ENCODE results near the gene CIROP.
A peak's percentile ranks its signal among the peaks of the same experiment; 100 is the strongest.
"Not testable (repeated sequence)": the region's sequence is repeated elsewhere in the genome, so short reads cannot be mapped to it uniquely, and the experiment has no call there.

The CIROP gene

DNA sequence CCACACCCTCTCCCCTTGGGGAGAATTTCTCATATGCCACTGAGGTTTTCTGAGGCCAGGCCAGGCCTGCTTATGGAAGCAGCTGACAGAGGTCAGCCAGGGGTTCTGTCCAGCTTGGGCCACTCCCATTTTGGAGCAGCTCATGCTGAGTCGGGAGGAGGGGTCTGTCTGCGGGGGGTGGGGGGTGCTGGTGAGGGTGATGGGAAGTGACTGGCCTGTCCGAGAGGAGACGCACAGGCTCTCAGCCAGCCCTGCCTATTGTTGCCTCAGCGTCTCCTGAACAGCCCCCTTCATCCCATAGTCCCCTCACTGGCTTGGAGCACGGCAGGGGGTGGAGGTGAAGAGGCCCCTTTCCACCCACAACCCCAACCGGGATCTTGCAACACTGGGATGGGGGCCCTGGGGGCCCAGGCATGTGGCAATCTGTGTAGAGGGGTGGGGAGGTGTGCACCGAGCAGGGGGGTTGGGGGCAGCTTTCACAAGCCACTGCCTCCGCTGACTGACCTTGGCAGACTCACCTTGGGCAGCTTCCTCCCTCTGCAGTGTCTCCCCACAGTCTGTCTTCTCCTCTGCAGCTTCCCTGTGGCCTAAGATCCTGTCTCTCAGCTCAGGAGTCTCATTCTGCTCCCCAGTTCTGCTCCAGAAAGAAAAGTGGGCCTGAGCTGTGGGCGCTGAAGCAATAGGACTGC lies 8.8 kb upstream of the CIROP start:
- no peak for DNase-seq

DNA sequence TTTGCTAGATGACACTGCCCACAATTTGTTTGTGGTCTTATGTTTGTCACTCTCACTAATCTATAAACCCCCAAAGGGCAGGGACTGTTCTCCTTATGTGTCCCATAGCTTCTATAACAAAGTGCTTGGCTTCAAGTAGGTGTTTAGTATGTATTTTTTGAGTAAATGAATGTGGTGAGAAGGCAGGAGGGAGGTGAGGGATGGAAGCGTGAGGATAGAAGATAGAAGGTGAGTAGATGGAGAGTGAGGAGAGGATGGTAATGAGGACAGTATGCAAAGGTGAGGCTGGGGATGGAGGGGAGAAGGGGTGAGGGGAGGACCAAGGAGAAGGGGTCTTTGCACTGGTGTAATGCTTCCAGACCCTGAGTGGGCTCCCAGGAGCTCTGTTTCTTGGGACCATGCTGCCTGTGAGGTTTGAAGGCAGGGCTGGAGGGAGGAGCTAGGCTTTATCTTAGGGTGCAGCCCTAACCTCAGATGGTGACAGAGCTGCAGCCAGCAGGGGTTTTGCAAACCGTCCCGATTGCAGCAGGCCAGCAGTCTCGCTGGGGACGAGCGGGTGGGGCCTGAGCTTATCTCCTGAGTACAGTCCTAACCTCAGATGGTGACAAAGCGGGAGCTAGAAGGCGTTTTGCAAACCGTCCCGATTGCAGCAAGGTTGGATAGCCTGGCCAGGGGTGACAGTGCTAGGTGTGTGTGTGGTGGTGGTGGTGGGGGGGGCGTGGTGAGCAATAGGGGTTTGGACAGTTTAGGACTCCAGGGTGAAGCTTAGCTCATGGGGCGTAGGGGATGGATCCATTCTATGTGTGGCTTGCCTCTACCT lies 7.8 kb upstream of the CIROP start:
- DNase-seq = no peak

DNA sequence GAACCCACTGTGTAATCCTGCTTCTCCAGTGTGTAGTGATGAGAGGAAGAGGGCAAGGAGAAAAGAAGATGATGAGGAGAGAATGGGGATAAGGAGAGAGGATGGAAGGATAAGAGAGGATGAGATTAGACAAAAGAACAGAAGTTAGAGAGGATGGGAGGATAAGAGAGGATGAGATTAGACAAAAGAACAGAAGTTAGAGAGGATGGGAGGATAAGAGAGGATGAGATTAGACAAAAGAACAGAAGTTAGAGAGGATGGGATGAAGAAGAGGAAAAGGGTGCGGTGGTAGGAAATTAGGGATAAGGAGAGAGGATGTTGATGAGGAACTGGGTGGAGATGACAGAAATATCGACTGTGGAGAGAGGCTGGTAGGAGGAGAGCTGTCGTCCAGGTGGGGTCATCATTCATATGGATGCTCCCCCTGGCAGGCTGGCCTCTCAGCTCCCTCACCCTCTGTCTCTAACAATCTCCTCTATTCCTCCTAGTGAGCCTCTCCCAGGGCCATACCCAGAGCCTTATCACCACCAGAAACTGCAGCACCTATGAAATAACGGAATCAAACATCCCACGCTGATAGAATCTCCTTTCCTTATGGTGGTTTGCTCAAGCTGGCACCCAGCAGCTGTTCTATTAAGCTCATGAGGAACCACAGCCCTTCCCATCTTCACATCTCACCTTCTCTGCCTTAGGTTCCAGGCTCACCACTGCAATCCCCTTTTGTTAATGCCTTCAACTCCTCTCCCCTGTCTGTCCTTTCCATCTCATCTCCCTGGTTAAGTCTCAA lies 6.0 kb upstream of the CIROP start:
- no peak for DNase-seq

DNA sequence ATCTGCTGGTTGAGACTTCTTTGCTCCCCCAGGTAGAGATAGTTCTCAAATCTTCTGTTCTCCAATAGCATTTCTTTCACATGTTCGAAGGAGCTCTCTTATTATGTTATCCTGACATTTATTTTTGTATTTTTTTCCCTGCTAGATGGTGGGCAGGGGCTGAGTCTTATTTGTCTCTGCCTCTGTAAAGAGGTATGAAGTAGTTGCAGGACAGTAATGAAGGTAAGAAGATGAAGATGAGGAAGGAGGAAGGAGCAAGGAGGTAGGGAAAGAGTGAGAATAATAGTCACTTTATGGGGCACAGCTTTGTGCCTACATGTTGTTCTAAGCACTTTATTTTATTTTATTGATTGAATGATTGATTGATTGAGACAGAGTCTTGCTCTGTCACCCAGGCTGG lies 5.0 kb upstream of the CIROP start:
- DNase-seq = no peak

DNA sequence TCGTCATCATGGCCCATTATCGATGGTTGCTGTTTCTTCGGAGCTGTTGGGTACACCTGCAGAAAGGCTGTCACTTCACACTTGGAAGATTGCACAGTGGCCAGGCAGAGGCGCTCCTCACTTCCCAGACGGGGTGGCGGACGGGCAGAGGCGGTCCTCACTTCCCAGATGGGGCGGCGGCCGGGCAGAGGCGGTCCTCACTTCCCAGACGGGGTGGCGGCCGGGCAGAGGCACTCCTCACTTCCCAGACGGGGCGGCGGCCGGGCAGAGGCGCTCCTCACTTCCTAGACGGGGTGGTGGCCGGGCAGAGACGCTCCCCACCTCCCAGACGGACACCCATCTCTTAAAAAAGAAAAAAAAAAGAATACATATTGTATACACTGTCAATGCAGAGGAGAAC lies 3.4 kb upstream of the CIROP start:
- DNase-seq = not testable (repeated sequence)

DNA sequence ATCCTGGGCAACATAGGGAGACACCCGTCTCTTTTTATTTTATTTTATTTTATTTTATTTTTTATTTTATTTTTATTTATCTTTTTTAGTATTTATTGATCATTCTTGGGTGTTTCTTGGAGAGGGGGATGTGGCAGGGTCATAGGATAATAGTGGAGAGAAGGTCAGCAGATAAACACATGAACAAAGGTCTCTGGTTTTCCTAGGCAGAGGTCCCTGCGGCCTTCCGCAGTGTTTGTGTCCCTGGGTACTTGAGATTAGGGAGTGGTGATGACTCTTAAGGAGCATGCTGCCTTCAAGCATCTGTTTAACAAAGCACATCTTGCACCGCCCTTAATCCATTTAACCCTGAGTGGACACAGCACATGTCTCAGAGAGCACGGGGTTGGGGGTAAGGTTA lies 2.8 kb upstream of the CIROP start:
- DNase-seq = not testable (repeated sequence)

DNA sequence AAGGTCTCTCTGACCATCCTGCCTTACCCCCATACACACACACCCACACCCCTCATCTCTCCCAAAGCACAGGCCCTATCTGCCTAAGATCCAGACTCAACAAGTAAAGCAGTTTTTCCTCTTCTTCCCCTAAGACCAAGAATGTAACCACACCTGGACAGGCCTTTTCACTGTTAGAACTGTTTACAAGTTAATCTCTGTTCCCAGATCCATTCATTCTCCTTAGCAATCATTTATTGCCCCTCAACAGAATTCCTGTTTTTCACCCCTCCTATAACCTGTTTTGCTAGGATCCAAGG lies 1.9 kb upstream of the CIROP start:
- DNase-seq = no peak

DNA sequence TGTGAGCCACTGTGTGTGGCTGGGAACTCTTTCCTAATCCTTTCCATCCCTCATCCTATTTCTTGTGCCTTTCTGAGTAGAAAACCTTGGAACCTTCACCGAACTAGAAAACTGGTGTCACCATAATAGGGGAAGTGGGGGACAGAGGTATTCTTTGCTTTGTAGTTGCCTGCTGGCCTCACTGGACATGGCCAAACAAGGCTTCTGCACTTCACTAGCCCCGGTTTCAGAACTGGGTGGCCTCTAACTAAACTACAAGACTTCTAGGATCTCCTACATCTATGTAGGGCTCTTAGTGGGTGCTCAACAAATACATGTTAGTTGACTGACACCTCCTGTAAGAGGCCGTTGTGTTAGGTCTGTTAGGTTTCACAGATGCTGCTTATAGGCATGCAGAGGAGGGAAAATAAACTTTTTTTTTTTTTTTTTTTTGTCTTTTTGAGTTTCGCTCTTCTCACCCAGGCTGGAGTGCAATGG lies 597 bp upstream of the CIROP start:
- no peak for DNase-seq

DNA sequence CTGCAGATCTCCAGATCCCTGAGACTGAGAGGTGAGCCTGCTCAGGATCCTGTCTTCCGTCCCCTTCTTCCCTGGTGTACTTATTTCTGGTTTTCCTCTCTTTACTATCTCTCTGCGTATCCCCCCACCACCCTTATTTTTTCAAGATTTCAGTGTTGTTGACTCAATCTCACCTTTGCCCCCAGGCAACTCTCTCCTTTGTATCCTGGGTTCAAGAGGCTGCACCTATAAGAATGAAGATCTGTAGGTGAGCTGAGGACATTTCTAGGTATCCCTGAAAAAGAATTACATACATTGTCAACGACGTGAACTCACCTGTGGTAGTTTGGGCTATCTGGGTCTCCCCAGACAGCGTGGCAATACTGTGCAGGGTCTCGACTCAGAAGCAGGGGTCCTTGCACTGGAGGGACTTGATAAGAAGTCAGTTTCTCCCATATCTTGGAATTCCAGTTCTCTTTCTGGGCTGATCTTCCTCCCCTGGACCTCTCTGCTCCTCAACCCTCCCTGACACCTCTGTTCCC lies 659 bp downstream of the CIROP start:
- peak; percentile 14 for DNase-seq

DNA sequence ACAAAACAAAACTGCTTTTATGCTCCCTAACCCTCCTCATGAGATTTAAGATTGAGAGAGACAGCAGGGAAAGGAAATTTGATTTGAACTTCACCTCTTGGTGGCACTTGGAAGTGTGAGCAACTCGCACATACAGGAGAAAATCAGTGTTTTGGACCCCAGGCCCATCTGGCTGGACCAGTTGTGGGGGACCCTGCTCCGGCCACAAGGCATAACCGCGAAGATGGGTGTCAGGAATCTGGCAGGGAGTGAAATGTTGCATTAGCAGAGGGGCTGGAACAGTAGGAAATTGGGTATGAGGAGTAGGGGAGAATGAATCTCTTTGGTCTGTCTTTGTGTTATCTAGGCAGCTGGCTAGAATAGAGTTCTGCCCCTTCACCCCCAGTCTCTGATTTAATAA lies 1.2 kb downstream of the CIROP start:
- DNase-seq = peak; percentile 1

DNA sequence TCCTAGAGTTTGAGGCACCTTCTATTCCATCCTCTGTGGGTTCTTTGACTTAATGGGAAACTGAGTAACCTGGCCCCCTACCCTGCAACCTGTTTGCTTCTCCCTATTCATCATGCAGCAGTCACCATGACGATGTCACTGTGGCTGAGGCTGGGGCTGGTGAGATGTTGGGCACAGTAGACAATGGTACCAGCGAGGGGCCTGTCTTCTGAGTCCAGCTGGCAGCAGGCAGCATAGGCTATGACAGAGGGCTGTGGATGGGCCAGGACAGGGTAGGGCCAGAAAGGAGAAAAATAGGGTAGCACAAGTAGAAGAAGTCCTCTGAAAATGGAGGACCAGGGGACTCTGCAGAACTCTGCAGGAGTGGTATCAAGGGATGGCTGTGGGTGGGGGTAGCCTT lies 2.0 kb downstream of the CIROP start:
- peak; percentile 17 for DNase-seq

DNA sequence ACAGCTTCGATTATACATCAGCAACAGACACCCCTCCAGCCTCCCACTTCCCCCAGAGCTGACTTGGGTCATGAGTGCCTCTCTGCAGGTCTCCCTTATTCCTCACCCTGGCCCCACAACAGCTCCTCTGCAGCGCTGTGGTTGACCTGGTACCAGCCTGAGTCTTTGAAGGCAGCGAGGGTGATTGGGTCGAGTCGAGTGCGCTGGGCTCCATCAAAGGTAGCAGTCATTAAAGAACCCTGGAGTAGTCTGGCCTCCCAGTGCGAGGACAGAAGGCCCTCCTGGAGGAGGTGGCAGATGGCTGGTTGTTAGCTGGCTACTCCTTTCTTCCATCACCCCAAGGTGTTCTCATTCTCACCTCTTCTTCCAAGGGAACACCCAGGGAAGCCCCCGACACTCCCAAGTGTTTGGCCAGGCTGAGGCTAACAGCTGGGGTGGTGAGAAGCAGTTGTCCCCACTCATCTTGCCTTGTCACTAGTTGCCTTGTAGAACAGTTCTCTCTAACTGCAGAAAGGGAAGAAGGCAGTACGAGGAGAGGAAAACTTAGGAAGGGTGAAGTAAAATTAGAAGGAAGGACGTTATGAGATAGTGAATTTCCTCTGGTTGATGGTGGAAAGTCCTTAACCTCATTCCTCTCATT lies 2.7 kb downstream of the CIROP start:
- no peak for DNase-seq

DNA sequence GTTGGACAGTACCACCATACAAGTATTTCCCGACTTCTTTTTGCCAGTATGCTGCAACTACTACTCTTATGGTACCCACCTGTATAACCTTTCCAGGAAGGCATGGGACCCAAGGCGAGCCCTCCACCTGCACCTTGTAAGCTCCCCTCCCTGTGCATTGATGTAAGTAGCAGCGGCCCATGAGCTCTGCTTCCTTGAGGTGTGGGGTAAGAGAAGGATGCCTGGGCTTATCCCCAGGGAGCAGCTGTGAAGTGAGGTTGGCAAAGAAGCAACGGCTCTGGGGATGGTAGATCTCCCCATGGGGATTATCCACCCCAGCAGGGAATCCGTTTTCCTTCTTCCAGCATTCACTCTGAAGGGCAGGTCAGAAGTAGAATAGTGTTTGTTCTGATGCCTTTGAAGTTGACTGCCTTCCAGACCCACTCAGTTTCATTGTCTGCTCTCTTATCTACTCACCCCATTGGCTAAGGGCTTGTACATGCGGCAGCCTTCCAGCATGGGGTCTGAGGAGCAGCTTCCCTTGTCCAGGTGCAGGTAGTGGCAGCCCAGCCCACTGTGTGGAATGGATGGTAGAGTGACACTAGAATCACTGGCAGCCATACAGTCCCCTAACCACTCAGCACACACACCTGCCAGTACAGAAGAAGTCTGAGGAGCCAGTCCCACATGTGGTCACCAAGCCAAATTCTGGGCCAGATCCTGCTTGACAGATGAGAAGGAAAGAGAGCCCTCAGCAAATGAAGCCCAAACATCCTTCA lies 3.4 kb downstream of the CIROP start:
- no peak for DNase-seq

DNA sequence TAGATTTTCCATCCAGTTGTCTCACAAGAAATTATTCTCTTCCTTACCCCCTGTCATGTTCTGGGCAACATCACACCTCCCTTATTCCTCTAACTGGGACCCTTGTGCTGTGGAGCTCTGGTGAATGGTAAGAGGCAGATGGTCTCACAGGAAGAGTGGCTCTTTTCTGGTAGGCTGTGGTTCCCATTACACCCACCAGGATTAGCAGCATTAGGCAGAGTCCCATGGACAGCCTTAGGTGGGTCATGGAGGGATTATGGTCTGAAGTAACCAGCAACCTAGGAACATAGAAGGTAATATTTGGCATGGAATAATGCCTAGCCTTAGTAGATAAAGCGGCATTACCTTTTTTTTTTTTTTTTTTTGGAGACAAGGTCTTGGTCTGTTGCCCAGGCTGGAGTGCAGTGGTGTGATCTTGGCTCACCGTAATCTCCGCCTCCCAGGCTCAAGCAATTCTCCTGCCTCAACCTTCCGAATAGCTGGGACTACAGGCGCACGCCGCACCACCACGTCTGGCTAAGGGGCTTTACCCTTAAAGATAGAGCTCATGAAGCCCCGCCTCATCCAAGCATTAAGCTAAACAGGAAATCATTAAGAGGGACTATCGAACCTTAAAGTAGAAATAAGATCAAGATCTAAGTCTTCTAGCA lies 5.5 kb downstream of the CIROP start:
- DNase-seq = no peak

DNA sequence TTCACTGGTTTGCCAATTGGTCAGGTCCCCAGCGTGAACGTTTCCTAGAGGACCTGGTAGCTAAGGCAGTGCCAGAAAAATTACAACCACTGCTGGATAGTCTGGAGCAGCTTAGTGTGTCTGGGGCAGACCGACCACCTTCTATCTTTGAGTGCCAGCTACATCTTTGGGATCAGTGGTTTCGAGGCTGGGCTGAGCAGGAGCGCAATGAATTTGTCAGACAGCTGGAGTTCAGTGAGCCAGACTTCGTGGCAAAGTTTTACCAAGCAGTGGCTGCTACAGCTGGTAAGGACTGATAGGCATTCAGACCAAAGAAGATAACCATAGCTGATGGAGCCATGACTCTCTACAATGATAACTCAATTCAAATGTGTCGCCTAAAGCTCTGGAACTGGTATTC lies 7.0 kb downstream of the CIROP start:
- DNase-seq = no peak

DNA sequence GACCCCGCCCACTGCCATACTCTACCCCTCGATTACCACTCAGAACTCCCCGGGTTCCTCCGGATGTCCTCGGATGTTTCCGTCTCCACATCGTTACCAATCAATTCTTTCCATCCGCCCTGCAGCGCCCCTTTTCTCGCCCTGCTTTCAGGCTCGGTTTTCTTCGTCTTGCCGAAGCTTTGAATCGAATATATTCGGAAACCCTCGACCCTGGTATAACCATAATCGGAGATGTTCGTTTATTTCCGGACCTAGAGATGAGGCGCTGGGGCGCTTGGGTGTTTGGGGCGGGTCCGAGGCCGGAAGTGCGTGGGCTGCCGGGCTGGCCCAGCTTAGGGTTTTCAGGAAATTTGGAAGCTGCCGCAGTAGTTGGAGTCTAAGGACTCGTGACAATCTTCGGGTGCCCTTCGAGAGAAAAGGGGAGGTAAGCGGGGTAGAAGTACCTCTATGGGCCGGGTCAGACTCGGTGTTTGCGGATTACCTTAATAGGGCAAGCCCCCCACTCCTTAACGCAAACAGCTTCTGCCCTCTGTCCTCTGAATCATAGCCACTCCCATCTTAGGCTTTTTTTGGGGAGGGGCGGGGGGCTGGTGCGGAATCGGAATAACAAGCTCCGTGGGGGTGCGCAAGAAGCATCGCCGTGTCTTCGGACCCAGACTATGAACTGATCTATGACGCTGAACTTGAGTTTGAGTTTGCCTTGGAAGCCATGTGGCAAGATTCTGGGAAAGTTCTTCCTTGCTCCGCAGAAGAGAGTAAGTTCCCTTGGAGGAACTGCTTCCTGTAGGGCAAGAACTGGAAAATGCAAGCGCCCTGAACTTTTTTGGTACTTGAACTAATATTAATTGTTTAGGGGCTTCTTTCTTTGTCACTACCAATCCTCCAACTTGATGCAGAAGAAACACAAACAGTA lies 9.3 kb downstream of the CIROP start, which contains the start of gene C14orf119:
Gene C14orf119 (plus strand): TSS at position 310 of the 913 bp plus-strand sequence. CDS start 2,154 bp downstream, outside the sequence.
- peak; percentile 100 for DNase-seq

DNA sequence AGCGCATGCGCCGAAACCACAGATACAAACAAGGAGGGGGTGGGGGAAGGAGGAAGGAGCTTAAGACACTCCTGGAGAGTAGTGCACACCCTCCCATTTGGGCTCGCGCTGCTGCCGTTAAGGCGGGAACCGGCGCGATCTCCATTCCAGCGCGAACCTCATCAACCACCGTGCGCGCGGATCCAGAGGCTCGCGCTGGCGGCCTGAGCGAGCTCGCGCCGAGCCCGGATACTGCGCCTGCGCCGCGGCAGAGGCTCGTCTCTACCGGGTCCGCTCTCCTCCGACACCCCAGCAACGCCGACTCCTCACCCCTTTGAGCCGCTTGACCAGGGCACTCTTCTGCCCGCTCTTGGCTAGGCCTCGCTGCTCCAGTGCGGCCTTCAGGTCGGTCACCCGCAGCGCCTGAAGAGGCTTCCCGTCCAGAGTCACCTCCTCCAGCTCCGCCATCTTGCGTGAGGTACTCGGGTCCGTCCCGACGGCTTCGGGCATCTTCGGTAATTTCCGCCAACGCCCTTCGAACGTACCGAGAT lies 10.1 kb downstream of the CIROP start, which contains the start of gene ACIN1:
Gene ACIN1 (minus strand): TSS at position 471 of the 530 bp plus-strand sequence. CDS start 24 bp downstream, at position 447.
- DNase-seq = peak; percentile 80

DNA sequence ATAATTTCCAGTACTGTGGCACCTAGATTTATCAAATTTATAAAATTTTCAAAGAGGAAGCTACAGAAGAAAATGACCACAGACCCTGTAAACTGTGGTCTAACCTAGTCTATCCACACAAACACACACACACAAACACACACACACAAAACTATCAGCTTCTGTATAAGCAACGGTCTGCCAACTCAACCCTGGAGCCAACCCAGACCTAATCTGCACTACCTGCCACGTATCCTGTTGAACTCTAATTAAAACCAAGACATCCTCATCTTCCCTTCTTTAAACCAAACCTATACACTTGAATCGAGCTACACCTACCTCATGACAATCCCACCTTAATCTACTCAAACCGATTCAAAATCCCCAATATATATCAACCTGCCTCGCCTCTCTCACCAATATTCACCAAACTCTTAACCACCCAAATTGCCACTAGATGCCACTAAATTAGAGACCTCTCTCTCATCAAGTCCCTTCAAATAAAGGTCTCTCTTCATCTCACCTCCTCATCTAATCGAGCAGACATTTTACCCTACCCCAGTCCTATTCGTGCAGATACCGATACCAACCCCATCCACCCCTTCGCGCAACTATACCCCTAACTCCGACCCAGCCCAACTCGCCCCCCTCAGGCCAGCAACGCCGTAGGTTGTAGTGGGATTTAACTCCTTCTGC lies 10.7 kb downstream of the CIROP start:
- no peak for DNase-seq

DNA sequence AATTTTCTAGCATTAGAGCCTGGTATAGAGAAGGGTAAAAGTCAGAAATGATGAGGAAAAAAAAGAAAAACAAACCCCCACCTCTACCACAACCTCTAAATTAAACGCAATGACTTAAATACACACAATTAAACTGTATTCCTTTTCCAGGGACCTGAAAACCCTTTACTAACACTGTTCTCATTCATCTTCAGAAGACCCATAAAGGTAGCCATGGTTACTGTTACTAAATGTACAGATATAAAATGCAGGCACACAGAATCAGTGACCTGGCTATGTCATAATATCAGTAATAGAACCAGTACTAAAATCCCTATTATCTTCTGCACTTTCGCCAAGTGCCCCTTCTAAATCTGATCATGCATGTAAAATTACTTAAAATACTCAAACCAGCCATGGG lies 11.3 kb downstream of the CIROP start:
- no peak for DNase-seq

All from stimulated activated CD8-positive, alpha-beta memory T cell treated with anti-CD3 and anti-CD28 coated beads, Interleukin-4, amount 100 ng/mL, for 48 hours (primary cell).